Large intestine (tissue), 3 donors: Measurements from ENCODE around the gene IGSF23. TPM values are rescaled to one million over a fixed set of nuclear protein-coding genes. Genes with fewer than 3 reads are reported as not detected.
A peak's percentile ranks its signal among the peaks of the same experiment; 100 is the strongest.
"Not testable (repeated sequence)": the region's sequence is repeated elsewhere in the genome, so short reads cannot be mapped to it uniquely, and the experiment has no call there.

Experiments used
- DNase-seq, 2 donors: peaks; one replicate each; pipeline versions ENCODE4 v3.0.0 to v3.0.0-alpha.2; 2013
- H3K27ac ChIP-seq: one replicate; pipeline ENCODE4 v1.5.1; 2013; ENCODE audit warnings: low read length
- H3K27me3 ChIP-seq: 2 replicates; pipeline ENCODE4 v1.6.1; 2013; ENCODE audit warnings: low read length; ENCODE audit not compliant: control insufficient read depth, insufficient read depth
- H3K36me3 ChIP-seq: 2 replicates; pipeline ENCODE4 v1.6.1; 2013; ENCODE audit warnings: low read length; ENCODE audit not compliant: control insufficient read depth, insufficient read depth
- H3K4me1 ChIP-seq: one replicate; pipeline ENCODE4 v1.6.1; 2013; ENCODE audit warnings: low read length; ENCODE audit not compliant: control insufficient read depth, insufficient read depth
- H3K4me3 ChIP-seq: one replicate; pipeline ENCODE4 v1.5.1; 2013; ENCODE audit warnings: low read length
- H3K9me3 ChIP-seq: one replicate; pipeline ENCODE4 v1.6.1; 2013; ENCODE audit warnings: mild to moderate bottlenecking, low read depth, low read length, moderate library complexity; ENCODE audit not compliant: control insufficient read depth
- WGBS: methylation state at CpG from one replicate; pipeline ENCODE4 v1.1.5; 2013; ENCODE audit warnings: low lambda C conversion rate; ENCODE audit not compliant: insufficient coverage; 5-methylcytosine and 5-hydroxymethylcytosine counted together
- polyA plus RNA-seq: library from polyadenylated mRNA; unstranded; fragments of 120-200 nt; gene quantifications from one replicate; pipeline ENCODE4 v1.2.1, GENCODE V29; 2013

IGSF23 gene
- polyA plus RNA-seq, 1 donor: 11.5 TPM

GRCh38 chr19:44587963-44588770 is 25.2 kb upstream of the IGSF23 start:
- DNase-seq: no peak
- no peaks in the 10 kb centered on the region for H3K27me3 ChIP-seq
- H3K27ac ChIP-seq: peak overlapping the region; percentile 87
- H3K4me3 ChIP-seq: no peak overlapping the region
- H3K9me3 ChIP-seq: no peaks in the 10 kb centered on the region
- peaks cover 44% of the 10 kb centered on the region for H3K4me1 ChIP-seq
- WGBS: no CpG with 5 or more reads among the region's 2 CpGs
- H3K36me3 ChIP-seq: no peaks in the 10 kb centered on the region

GRCh38 chr19:44588771-44589112 is 24.6 kb upstream of the IGSF23 start:
- H3K4me1 ChIP-seq: peaks cover 47% of the 10 kb centered on the region
- no peaks in the 10 kb centered on the region for H3K27me3 ChIP-seq
- H3K27ac ChIP-seq: peak overlapping the region; percentile 87
- H3K36me3 ChIP-seq: no peaks in the 10 kb centered on the region
- no peaks in the 10 kb centered on the region for H3K9me3 ChIP-seq
- no peak for DNase-seq
- H3K4me3 ChIP-seq: no peak overlapping the region
- WGBS: no CpG with 5 or more reads among the region's 3 CpGs

GRCh38 chr19:44590245-44591059 is 22.9 kb upstream of the IGSF23 start:
- no peak for DNase-seq
- Histone ChIP-seq H3K36me3 (no peaks in the 10 kb centered on the region), H3K4me3 (no peak overlapping the region), H3K27me3 (no peaks in the 10 kb centered on the region), H3K4me1 (peaks cover 49% of the 10 kb centered on the region), H3K9me3 (no peaks in the 10 kb centered on the region), H3K27ac (peak overlapping the region; percentile 87)
- no CpG with 5 or more reads among the region's 9 CpGs for WGBS

GRCh38 chr19:44591340-44591993 is 21.9 kb upstream of the IGSF23 start:
- Histone ChIP-seq H3K4me1 (peaks cover 55% of the 10 kb centered on the region), H3K27ac (peak overlapping the region; percentile 87)
- WGBS: no CpG with 5 or more reads among the region's 9 CpGs
- H3K4me3 ChIP-seq, H3K36me3 ChIP-seq, DNase-seq, H3K9me3 ChIP-seq, H3K27me3 ChIP-seq: not testable (repeated sequence)

GRCh38 chr19:44592451-44592890 is 20.9 kb upstream of the IGSF23 start:
- no peaks in the 10 kb centered on the region for H3K36me3 ChIP-seq
- no CpG with 5 or more reads among the region's 2 CpGs for WGBS
- no peak overlapping the region for H3K4me3 ChIP-seq
- peaks cover 63% of the 10 kb centered on the region for H3K4me1 ChIP-seq
- DNase-seq: peak; percentile 91 to 94
- H3K27me3 ChIP-seq: no peaks in the 10 kb centered on the region
- H3K27ac ChIP-seq: peak overlapping the region; percentile 87
- no peaks in the 10 kb centered on the region for H3K9me3 ChIP-seq

- Histone ChIP-seq H3K9me3 (peaks cover 3% of the 10 kb centered on the region), H3K27me3 (no peaks in the 10 kb centered on the region), H3K4me1 (peaks cover 66% of the 10 kb centered on the region), H3K4me3 (no peak overlapping the region), H3K36me3 (no peaks in the 10 kb centered on the region), H3K27ac (peak overlapping the region; percentile 87)
- 100% methylated on average over 1 of the region's 1 CpG for WGBS
- no peak for DNase-seq
Measured at GRCh38 chr19:44593294-44593693, 20.1 kb upstream of the IGSF23 start.

GRCh38 chr19:44593866-44594266 is 19.5 kb upstream of the IGSF23 start:
- not testable (repeated sequence) for H3K27me3 ChIP-seq, H3K9me3 ChIP-seq, H3K36me3 ChIP-seq, DNase-seq, H3K4me3 ChIP-seq
- Histone ChIP-seq H3K4me1 (peaks cover 66% of the 10 kb centered on the region), H3K27ac (peak overlapping the region; percentile 72)
- WGBS: no CpG with 5 or more reads among the region's 1 CpG

GRCh38 chr19:44596428-44597130 is 16.8 kb upstream of the IGSF23 start:
- peak overlapping the region; percentile 78 for H3K27ac ChIP-seq

GRCh38 chr19:44597131-44597491 is 16.3 kb upstream of the IGSF23 start:
- Histone ChIP-seq H3K27me3 (no peaks in the 10 kb centered on the region), H3K36me3 (no peaks in the 10 kb centered on the region), H3K9me3 (peaks cover 3% of the 10 kb centered on the region), H3K4me3 (peak overlapping the region; percentile 0), H3K27ac (peak overlapping the region; percentile 78), H3K4me1 (peaks cover 55% of the 10 kb centered on the region)
- 15% methylated on average over 2 of the region's 3 CpGs for WGBS
- DNase-seq: no peak

More at GRCh38 chr19:44596428-44597130, 16.8 kb upstream of the IGSF23 start:
- no CpG with 5 or more reads among the region's 10 CpGs for WGBS
- Histone ChIP-seq H3K9me3 (peaks cover 3% of the 10 kb centered on the region), H3K27me3 (no peaks in the 10 kb centered on the region), H3K36me3 (no peaks in the 10 kb centered on the region), H3K4me3 (no peak overlapping the region), H3K4me1 (peaks cover 56% of the 10 kb centered on the region)
- peak; percentile 85 to 94 for DNase-seq

GRCh38 chr19:44598355-44598754 is 15.0 kb upstream of the IGSF23 start:
- H3K9me3 ChIP-seq: peaks cover 3% of the 10 kb centered on the region
- H3K36me3 ChIP-seq: no peaks in the 10 kb centered on the region
- H3K27ac ChIP-seq: peak overlapping the region; percentile 78
- peaks cover 51% of the 10 kb centered on the region for H3K4me1 ChIP-seq
- no peak overlapping the region for H3K4me3 ChIP-seq
- no peaks in the 10 kb centered on the region for H3K27me3 ChIP-seq
- DNase-seq: no peak
